ENCODE data around the gene SHISA5. TPM values are rescaled to one million over a fixed set of nuclear protein-coding genes. Genes with fewer than 3 reads are reported as not detected.

The SHISA5 gene
- polyA plus RNA-seq, 2 donors, result 54.0 to 94.9 TPM

DNA sequence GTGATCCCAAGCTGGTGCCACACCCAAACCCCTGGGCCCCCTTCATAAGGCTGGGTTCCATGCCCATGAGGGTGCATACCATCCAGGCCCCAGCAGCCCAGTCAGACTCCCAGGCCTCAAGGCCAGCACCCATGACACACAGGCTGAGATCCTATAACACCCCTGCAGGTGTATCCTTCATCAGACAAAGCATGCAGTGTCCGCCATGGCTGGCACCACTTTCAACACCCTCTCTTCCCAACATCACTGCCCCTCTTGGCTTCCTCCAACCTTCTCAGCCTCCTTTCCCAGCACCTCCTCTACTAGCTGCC is 67.5 kb downstream of the SHISA5 start:
- Histone ChIP-seq H3K4me3 (ENCODE audit: low read depth in 1 of 2, low read length in 2 of 2) (no peak overlapping the region), H3K9me3 (ENCODE audit: control insufficient read depth in 2 of 2, insufficient read depth in 1 of 2, low read depth in 1 of 2, low read length in 1 of 2) (no peaks in the 10 kb centered on the region), H3K27me3 (ENCODE audit: control insufficient read depth in 1 of 2, insufficient read depth in 2 of 2, low read length in 2 of 2) (no peaks in the 10 kb centered on the region), H3K36me3 (ENCODE audit: control insufficient read depth in 2 of 2, insufficient read depth in 2 of 2, low read length in 1 of 2) (peaks cover 0 to 3% of the 10 kb centered on the region in 2 donors), H3K4me1 (ENCODE audit: control insufficient read depth in 2 of 2, insufficient read depth in 2 of 2, low read length in 1 of 2) (peaks cover 0 to 35% of the 10 kb centered on the region in 2 donors), H3K27ac (ENCODE audit: low read depth in 2 of 2, low read length in 1 of 2) (peak overlapping the region in 1 of 2 donors; percentile 57)
- 15 to 68% methylated on average over 1 of the region's 1 CpG for WGBS, 2 donors

DNA sequence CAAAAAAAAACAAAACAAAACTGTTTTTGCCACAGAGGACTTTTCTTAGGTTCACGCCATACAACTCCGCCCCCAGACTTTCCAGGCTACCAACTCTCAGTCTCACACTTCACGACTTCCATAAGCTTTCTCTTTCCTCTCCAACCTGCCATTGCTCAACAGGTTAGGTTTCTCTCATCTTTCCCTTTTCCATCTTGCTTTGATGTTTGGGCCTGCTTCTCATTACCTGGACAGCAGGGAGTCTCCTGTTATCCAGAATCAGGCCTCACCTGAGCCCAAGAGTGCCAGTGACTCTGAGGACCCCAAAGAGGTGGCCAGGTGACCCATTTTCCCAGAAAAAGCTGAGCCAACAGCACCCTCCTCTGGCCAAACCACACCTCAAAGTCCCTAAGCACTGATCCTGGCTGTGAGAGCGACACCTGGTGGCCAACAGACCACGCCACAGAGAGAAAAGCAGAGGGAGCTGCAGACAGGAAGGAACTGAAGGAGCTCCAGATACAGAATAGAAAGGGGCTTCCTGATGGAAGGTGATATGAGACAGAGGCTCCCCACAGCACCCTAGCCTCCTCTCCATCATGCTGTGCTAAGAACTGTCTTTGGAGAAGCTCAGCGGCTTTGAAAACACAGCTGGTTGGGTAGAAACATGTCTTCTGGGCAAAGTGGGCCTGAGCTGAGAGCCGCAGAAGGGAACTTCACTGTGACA is 68.0 kb downstream of the SHISA5 start:
- Histone ChIP-seq H3K9me3 (ENCODE audit: control insufficient read depth in 2 of 2, insufficient read depth in 1 of 2, low read depth in 1 of 2, low read length in 1 of 2) (no peaks in the 10 kb centered on the region), H3K4me3 (ENCODE audit: low read depth in 1 of 2, low read length in 2 of 2) (no peak overlapping the region), H3K4me1 (ENCODE audit: control insufficient read depth in 2 of 2, insufficient read depth in 2 of 2, low read length in 1 of 2) (peaks cover 3 to 40% of the 10 kb centered on the region in 2 donors), H3K36me3 (ENCODE audit: control insufficient read depth in 2 of 2, insufficient read depth in 2 of 2, low read length in 1 of 2) (peaks cover 0 to 3% of the 10 kb centered on the region in 2 donors), H3K27ac (ENCODE audit: low read depth in 2 of 2, low read length in 1 of 2) (peak overlapping the region; percentile 47 to 97), H3K27me3 (ENCODE audit: control insufficient read depth in 1 of 2, insufficient read depth in 2 of 2, low read length in 2 of 2) (no peaks in the 10 kb centered on the region)
- WGBS, 2 donors, result 35% methylated on average over 7 of the region's 7 CpGs

DNA sequence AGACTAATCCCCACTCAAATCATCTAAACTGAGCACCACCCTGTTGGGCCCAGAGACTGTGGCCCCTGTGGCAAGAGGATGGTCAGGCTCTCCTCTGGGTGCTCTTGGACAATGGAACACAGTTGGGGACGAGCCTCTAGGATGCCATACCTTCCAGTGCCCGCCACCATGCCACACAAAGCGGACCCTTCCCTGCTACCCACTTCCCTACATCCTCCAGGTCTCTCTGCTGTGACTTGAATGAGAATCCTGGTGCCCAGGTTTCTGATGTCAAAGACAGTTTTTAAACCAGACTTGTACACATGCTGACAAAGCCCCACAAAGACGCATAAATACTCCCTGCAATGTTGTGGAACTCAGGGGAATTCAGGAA is 68.8 kb downstream of the SHISA5 start:
- WGBS, 2 donors, result 84 to 92% methylated on average over 4 of the region's 4 CpGs
- peaks cover 5 to 46% of the 10 kb centered on the region in 2 donors for H3K4me1 ChIP-seq (ENCODE audit: control insufficient read depth in 2 of 2, insufficient read depth in 2 of 2, low read length in 1 of 2)
- H3K36me3 ChIP-seq (ENCODE audit: control insufficient read depth in 2 of 2, insufficient read depth in 2 of 2, low read length in 1 of 2), result peaks cover 0 to 3% of the 10 kb centered on the region in 2 donors
- H3K27ac ChIP-seq (ENCODE audit: low read depth in 2 of 2, low read length in 1 of 2), result peak overlapping the region; percentile 96 to 97
- H3K4me3 ChIP-seq (ENCODE audit: low read depth in 1 of 2, low read length in 2 of 2), result no peak overlapping the region
- no peaks in the 10 kb centered on the region for H3K9me3 ChIP-seq (ENCODE audit: control insufficient read depth in 2 of 2, insufficient read depth in 1 of 2, low read depth in 1 of 2, low read length in 1 of 2)
- no peaks in the 10 kb centered on the region for H3K27me3 ChIP-seq (ENCODE audit: control insufficient read depth in 1 of 2, insufficient read depth in 2 of 2, low read length in 2 of 2)

DNA sequence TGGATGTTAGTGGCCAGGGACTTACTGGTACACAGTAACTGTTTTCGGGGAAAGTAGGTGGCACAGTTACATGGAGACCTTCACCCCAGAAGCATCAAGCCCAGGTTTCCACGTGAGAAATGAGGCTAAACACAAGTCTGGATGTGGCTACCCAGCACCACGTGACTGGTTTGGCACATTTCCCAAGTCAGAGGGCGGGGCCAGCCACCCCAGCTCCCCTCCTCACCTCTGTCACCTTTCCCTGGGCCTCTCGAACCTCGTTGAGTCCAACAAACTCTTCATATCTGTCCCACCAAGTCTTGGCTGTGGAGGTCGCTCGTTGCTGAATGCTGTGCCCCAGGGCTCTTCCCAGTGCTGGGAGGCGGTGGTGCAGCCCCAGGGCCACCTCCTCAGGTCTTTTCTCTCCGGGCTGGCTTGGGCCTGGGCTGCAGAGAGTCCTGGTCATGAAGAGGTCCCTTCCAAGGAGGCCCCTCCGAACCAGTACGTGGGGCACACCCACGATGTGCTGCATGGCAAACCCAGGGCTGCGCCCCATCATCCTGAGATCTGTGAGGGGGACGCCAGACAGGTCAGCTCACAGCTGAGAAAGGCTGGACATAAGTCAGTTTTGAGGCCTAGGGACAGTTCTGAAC is 69.3 kb downstream of the SHISA5 start:
- Histone ChIP-seq H3K27me3 (ENCODE audit: control insufficient read depth in 1 of 2, insufficient read depth in 2 of 2, low read length in 2 of 2) (no peaks in the 10 kb centered on the region), H3K27ac (ENCODE audit: low read depth in 2 of 2, low read length in 1 of 2) (peak overlapping the region; percentile 96 to 97), H3K9me3 (ENCODE audit: control insufficient read depth in 2 of 2, insufficient read depth in 1 of 2, low read depth in 1 of 2, low read length in 1 of 2) (no peaks in the 10 kb centered on the region), H3K4me1 (ENCODE audit: control insufficient read depth in 2 of 2, insufficient read depth in 2 of 2, low read length in 1 of 2) (peaks cover 7 to 46% of the 10 kb centered on the region in 2 donors), H3K36me3 (ENCODE audit: control insufficient read depth in 2 of 2, insufficient read depth in 2 of 2, low read length in 1 of 2) (peaks cover 0 to 3% of the 10 kb centered on the region in 2 donors), H3K4me3 (ENCODE audit: low read depth in 1 of 2, low read length in 2 of 2) (no peak overlapping the region)
- 58 to 60% methylated on average over 15 of the region's 15 CpGs for WGBS, 2 donors

DNA sequence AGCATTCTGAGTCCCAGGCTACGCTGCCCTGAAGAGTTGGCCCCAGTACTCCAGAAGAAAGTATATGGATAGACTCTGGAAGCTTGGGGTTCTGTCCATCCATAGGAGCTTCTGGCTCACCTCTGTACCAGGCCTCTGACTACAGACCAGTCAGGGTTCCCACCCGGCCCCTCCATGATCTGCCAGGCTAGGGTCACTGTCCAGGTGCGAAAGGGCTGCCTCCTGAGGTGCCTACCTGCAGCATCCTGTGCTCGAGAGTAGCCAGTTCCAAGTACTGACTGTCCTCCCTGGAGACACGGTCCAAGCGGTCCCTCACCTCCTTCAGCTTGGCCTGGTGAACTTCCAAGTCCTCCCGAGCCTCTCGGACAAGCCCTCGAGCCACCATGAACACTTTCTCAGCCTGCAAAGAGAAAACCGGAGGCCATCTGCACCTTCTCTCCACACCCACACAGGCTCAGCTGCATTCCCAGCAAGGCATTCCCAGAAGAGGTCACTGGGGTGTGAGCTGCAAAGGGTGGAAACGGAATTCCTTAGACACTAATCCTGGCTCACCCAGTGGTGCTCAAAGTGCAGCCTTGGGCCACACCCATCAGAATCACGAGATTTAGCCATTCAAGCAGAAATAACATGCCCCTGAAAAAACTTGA is 70.4 kb downstream of the SHISA5 start:
- Histone ChIP-seq H3K27me3 (ENCODE audit: control insufficient read depth in 1 of 2, insufficient read depth in 2 of 2, low read length in 2 of 2) (no peaks in the 10 kb centered on the region), H3K4me3 (ENCODE audit: low read depth in 1 of 2, low read length in 2 of 2) (peak overlapping the region; percentile 19 to 26), H3K27ac (ENCODE audit: low read depth in 2 of 2, low read length in 1 of 2) (peak overlapping the region; percentile 96 to 97), H3K36me3 (ENCODE audit: control insufficient read depth in 2 of 2, insufficient read depth in 2 of 2, low read length in 1 of 2) (peaks cover 0 to 3% of the 10 kb centered on the region in 2 donors), H3K9me3 (ENCODE audit: control insufficient read depth in 2 of 2, insufficient read depth in 1 of 2, low read depth in 1 of 2, low read length in 1 of 2) (no peaks in the 10 kb centered on the region), H3K4me1 (ENCODE audit: control insufficient read depth in 2 of 2, insufficient read depth in 2 of 2, low read length in 1 of 2) (peaks cover 7 to 46% of the 10 kb centered on the region in 2 donors)
- 51 to 54% methylated on average over 12 of the region's 12 CpGs for WGBS, 2 donors

DNA sequence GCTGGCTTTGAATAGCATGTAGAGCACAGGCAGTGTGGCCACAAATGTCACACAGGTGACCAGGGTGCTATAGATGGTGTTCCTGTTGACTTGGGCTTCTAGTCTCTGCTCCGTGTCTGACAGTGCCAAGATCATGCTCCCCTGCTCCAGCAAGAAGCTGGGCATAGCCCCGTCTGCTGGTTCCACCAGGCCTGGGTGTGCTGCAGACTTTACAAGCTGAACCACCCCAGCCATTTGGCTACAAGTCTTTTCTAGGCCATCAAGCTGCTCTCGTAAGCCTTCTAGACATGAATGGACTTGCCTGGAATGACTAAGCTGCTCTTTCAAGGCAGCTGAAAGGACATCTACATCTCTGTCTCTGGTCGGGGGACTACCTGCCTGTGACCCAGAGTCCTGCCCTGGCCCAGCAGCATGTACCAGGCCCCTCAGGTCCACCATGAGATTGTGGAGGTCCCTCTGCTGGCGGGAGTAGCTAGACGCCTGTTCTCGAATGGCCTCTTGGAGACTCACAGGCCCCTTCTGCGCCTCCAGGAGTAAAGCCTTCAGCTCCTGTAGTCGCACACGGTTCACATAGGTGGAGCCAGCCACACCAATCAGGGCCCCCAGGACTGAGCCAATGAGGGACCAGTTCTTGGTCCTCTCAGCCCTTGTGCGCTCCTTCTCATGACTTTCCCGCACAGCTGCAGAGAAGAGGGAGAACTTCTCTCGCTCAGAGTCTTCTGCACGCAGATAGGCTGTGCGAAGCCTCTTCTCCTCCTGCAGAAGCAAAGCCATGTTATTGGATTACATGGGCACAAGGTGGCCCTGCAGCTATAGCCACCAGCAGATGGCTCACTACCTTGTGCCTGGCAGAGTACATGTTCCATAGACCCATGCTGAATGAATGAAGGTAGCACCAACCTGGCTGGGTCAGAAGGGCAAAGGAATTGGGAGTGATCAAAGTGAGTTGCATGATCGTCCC is 71.3 kb downstream of the SHISA5 start:
- Histone ChIP-seq H3K27ac (ENCODE audit: low read depth in 2 of 2, low read length in 1 of 2) (peak overlapping the region; percentile 96 to 97), H3K4me1 (ENCODE audit: control insufficient read depth in 2 of 2, insufficient read depth in 2 of 2, low read length in 1 of 2) (peaks cover 7 to 46% of the 10 kb centered on the region in 2 donors), H3K27me3 (ENCODE audit: control insufficient read depth in 1 of 2, insufficient read depth in 2 of 2, low read length in 2 of 2) (no peaks in the 10 kb centered on the region), H3K36me3 (ENCODE audit: control insufficient read depth in 2 of 2, insufficient read depth in 2 of 2, low read length in 1 of 2) (peaks cover 0 to 3% of the 10 kb centered on the region in 2 donors), H3K4me3 (ENCODE audit: low read depth in 1 of 2, low read length in 2 of 2) (no peak overlapping the region), H3K9me3 (ENCODE audit: control insufficient read depth in 2 of 2, insufficient read depth in 1 of 2, low read depth in 1 of 2, low read length in 1 of 2) (no peaks in the 10 kb centered on the region)
- 58 to 66% methylated on average over 16 of the region's 16 CpGs for WGBS, 2 donors

DNA sequence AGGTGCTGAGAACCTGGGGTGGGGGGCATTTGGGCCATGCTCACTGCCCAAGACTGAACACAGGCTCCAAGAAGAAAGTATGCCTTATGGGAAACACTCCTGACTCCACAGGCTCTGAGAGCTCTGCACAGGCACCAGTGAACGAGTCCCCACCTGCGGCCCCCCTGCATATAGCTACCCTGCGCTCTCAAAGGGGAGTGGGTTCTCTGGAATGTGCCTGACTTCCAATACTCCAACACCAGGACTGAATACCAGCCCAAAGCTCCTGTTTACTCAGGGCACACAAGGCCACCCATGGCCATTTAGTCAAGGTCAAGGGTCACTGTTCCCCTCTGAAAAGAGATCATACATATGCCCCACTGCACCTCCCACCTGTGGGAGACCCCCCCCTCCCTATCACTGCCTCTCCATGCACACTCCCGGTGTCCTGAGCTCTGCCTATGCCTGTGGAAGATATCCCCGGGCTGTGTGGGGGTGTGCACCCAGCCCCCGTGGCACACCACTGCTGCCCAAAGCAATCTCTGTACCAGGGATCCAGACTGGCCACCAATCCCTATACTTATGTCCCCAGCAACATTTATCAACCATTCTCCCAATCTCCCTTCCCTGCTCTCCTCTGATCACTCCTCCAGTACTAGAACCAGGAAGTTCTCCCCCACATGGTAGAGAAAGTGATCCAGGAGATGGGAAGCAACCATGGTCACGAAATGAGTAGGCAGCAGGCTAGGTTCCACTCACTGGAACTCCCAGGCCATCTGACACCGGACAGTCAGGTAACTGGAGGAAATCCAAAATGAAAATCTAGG is 72.5 kb downstream of the SHISA5 start:
- Histone ChIP-seq H3K36me3 (ENCODE audit: control insufficient read depth in 2 of 2, insufficient read depth in 2 of 2, low read length in 1 of 2) (peaks cover 0 to 2% of the 10 kb centered on the region in 2 donors), H3K4me3 (ENCODE audit: low read depth in 1 of 2, low read length in 2 of 2) (no peak overlapping the region), H3K9me3 (ENCODE audit: control insufficient read depth in 2 of 2, insufficient read depth in 1 of 2, low read depth in 1 of 2, low read length in 1 of 2) (no peaks in the 10 kb centered on the region), H3K27me3 (ENCODE audit: control insufficient read depth in 1 of 2, insufficient read depth in 2 of 2, low read length in 2 of 2) (no peaks in the 10 kb centered on the region), H3K4me1 (ENCODE audit: control insufficient read depth in 2 of 2, insufficient read depth in 2 of 2, low read length in 1 of 2) (peaks cover 7 to 55% of the 10 kb centered on the region in 2 donors), H3K27ac (ENCODE audit: low read depth in 2 of 2, low read length in 1 of 2) (peak overlapping the region; percentile 93 to 96)
- 69 to 70% methylated on average over 8 of the region's 8 CpGs for WGBS, 2 donors

DNA sequence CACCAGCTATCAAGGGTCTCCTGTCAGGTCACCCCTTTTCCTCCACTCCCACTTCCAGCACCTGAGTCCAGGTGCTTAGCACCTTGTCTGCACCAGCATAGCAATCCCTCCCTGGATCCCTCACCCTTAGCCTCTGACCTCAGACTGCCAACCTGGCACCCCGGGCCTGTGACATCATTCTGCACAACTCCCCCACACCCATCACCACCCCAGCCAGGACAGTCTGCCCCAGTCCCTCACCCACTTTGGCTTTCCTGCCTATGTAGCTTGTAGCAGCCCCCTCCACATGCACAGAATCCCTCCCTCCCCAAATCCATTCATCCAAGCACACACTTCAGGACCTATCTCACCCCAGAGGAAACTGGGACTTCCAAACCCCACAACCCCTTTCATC is 73.3 kb downstream of the SHISA5 start:
- Histone ChIP-seq H3K9me3 (ENCODE audit: control insufficient read depth in 2 of 2, insufficient read depth in 1 of 2, low read depth in 1 of 2, low read length in 1 of 2) (no peaks in the 10 kb centered on the region), H3K36me3 (ENCODE audit: control insufficient read depth in 2 of 2, insufficient read depth in 2 of 2, low read length in 1 of 2) (no peaks in the 10 kb centered on the region), H3K4me1 (ENCODE audit: control insufficient read depth in 2 of 2, insufficient read depth in 2 of 2, low read length in 1 of 2) (peaks cover 7 to 61% of the 10 kb centered on the region in 2 donors), H3K27me3 (ENCODE audit: control insufficient read depth in 1 of 2, insufficient read depth in 2 of 2, low read length in 2 of 2) (no peaks in the 10 kb centered on the region), H3K27ac (ENCODE audit: low read depth in 2 of 2, low read length in 1 of 2) (peak overlapping the region; percentile 93 to 96), H3K4me3 (ENCODE audit: low read depth in 1 of 2, low read length in 2 of 2) (no peak overlapping the region)
- 47 to 50% methylated on average over 1 of the region's 1 CpG for WGBS, 2 donors

Data from esophagus (tissue), 2 donors.